ENCODE results near the gene TRABD2A.
A peak's percentile ranks its signal among the peaks of the same experiment; 100 is the strongest.
"Not testable (repeated sequence)": the region's sequence is repeated elsewhere in the genome, so short reads cannot be mapped to it uniquely, and the experiment has no call there.

TRABD2A gene

GRCh38 chr2:84879584-84880394 is 1.1 kb downstream of the TRABD2A start:
- DNase-seq (ENCODE audit: low spot score) = peak; percentile 25

- no peak for DNase-seq (ENCODE audit: low spot score)
These were observed 1.8 kb downstream of the TRABD2A start for GRCh38 chr2:84878896-84879583.

DNA sequence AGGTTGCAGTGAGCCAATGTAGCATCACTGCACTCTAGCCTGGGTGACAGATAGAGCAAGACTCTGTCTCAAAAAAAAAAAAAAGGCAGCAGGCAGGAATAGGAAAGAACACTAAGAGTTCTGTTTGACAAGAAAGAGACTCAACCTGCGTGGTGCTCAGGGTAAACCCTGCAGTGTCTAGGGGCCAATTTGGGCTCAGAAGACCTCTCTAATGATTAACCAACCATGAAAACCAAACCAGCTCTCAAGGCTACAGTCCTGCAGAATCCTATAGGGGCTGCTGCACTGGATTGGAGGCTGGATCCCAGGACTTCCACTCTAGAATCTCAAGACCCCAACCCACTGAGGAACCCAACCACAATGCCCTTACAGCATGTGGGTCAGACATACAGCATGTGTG is 2.4 kb downstream of the TRABD2A start:
- no peak for DNase-seq (ENCODE audit: low spot score)

DNA sequence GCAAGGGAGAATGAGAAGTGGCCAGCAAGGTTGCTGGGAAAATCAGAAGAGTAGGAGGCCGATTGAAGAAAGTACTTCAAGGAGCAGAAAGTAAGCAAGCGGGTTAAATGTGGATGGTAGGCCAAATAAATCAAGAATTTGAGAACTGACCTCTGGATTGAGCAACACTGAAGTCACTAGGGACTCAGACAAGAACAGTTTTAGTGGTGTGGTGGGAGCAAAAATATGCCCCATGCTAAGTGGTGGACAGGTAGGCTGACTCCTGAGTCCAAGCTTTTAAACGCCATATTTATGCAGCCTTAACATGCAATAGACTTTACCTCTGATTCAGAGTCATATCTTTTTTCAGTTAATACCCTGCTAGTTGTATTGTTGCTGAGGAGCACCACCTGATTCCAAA is 4.5 kb downstream of the TRABD2A start:
- DNase-seq (ENCODE audit: low spot score) = no peak

- not testable (repeated sequence) for DNase-seq (ENCODE audit: low spot score)
These were observed 5.3 kb downstream of the TRABD2A start for GRCh38 chr2:84875619-84876018.

DNA sequence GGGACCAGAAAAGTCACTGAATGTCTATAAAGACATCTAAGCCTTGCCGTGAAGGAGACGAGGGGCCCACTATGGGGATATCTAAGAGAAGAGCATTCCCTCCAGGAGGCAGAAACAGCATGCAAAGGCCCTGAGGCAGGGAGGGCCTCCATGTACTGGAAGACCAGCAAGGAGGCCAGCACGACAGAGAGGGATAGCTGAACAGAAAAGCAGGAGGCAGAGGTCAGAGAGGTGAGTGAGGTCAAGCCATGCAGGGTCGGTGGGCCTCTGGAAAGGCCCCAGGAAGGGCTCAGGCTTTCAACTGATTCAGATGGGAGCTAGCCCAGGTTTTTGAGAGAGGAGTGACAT is 5.7 kb downstream of the TRABD2A start:
- DNase-seq (ENCODE audit: low spot score) = no peak

DNA sequence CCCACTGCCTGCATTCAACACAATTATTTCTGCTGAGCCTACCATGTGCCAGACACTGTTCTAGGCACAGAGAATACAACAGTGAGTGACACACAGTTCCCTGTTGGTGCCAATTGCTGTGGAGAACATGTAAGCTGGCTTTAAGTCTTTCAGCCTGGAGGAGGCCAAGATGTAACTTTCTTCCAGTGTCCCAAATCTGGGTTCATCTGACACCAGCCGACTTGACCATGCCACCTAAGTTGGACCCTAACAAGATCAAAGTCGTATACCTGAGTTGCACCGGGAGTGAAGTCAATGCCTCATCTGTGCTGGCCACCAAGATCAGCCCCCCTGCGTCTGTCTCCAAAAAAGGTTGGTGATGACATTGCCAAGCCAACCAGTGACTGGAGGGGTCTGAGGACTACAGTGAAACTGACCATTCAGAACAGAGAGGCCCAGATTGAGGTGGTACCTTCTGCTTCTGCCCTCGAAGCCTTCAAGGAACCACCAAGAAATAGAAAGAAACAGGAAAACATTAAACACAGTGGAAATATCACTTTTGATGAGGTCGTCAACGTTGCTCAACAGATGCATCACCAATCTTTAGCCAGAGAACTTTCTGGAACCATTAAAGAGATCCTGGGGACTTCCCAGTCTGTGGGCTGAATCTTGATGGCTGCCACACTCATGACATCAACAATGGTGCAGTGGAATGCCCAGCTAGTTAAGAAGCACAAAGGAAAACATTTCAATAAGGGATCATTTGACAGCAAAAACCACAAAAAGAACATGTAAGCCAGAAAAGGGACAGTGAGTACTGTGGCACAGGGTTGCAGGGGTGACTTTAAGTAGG is 6.3 kb downstream of the TRABD2A start:
- DNase-seq (ENCODE audit: low spot score) = no peak

DNA sequence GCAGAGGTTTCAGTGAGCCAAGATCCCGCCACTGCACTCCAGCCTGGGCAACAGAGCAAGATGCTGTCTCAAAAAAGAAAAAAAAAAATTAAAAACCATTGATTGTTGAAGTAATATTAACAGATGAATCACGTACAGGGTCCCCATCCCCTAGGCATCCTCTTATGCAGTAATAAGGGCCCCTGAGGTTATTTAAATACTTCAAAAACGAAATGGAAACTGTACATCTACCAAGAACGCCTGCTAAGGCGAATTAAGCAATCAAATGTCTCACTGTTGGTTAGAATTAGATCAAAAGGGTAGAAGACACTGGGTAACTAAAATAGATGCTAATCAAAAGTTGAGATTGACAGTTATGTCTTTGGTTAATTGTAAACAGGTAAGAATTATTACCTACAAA is 7.5 kb downstream of the TRABD2A start:
- DNase-seq (ENCODE audit: low spot score) = no peak

GRCh38 chr2:84872691-84873090 is 8.2 kb downstream of the TRABD2A start:
- not testable (repeated sequence) for DNase-seq (ENCODE audit: low spot score)

- no peak for DNase-seq (ENCODE audit: low spot score)
These were observed 10.6 kb downstream of the TRABD2A start for GRCh38 chr2:84870306-84870705.

DNA sequence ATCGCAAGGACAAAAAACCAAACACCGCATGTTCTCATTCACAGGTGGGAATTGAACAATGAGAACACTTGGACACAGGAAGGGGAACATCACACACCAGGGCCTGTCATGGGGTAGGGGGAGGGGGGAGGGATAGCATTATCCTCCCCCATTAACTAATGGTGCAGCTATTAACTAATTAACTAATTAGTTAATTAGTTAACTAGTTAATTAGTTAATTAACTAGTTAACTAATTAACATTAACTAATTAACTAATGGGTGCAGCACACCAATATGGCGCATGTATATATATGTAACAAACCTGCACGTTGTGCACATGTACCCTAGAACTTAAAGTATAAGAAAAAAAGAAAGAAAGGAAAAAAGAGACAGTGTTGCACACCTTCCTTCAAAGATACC is 12.6 kb downstream of the TRABD2A start:
- DNase-seq (ENCODE audit: low spot score) = not testable (repeated sequence)

GRCh38 chr2:84866122-84866521 is 14.8 kb downstream of the TRABD2A start:
- no peak for DNase-seq (ENCODE audit: low spot score)

GRCh38 chr2:84865181-84865783 is 15.6 kb downstream of the TRABD2A start:
- DNase-seq (ENCODE audit: low spot score) = peak; percentile 63

DNA sequence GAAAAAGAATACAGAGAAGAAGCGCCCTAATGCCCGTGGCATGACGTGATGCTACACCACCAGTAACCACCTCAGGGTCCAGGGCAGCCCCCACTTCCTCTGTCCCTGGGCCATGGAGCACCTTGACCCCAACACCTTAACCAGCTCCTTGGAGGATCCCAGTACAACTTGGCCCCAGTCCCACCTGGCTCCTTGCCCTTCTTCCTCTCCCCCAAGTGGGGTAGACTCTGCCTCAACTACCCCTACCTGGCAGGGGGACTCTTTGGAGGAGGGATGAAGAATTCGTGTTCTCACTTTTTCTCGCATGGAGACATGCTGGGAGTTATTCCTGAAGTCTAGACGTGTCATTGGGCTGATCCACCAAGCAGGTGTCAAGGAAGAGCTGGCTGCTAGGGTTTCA is 18.9 kb downstream of the TRABD2A start:
- DNase-seq (ENCODE audit: low spot score) = no peak

DNA sequence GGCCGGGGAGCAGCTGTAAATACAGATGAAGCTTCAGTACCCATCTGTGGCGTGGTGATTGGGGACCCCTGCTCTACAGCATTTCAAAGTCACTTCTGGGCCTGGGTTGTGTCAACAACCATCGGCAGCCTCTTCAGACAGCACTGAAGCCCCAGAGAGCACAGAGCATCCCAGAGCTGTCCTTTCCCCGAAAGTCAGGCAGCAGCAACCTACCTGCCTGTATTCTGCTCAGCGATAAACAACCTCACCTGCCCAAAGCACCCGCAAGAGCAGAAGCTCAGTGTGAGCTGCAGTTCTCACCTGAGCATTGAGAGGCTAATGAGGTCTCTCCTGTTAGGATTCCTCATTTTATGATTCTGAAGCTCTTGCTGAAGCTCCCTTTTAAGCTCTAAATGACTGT is 19.3 kb downstream of the TRABD2A start:
- no peak for DNase-seq (ENCODE audit: low spot score)

DNA sequence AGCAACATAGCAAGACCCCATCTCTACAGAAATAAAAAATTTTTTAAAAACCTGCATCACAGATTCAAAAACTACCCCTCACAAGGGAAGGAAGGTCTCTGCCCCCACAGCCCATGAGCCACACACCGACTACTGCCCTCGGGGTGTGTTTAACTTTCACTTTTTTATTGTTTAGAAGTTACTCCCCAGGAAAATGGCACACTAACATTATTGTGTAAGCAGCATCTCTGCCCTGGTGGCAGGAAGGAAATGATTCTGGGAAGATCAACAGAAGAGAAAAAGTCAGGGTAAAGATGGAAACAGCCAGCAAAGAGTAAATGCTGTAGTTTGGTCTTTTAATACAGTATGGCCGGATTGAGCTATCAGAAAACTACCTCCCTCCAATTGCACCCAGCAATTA is 21.9 kb downstream of the TRABD2A start:
- peak; percentile 24 for DNase-seq (ENCODE audit: low spot score)

GRCh38 chr2:84858123-84858522 is 22.8 kb downstream of the TRABD2A start:
- no peak for DNase-seq (ENCODE audit: low spot score)

- no peak for DNase-seq (ENCODE audit: low spot score)
These were observed 23.3 kb downstream of the TRABD2A start for GRCh38 chr2:84857566-84857965.

DNA sequence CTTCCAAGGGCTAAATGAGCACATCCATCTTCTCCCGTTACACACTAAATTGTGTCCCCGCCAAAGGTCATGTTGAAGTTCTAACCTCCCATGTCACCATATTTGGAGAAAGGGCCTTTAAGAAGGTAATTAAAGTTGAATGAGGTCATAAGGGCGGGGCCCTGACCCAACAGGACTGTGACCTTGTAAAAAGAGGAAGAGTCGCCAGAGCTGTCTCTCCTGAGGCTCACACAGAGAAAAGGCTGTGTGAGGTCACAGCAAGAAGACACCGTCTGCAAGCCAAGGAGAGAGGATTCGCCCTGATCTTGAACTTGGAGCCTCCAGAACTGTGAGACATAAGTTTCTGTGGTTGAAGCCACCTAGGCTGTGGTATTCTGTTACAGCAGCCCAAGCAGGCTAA is 24.1 kb downstream of the TRABD2A start:
- peak; percentile 35 for DNase-seq (ENCODE audit: low spot score)

DNA sequence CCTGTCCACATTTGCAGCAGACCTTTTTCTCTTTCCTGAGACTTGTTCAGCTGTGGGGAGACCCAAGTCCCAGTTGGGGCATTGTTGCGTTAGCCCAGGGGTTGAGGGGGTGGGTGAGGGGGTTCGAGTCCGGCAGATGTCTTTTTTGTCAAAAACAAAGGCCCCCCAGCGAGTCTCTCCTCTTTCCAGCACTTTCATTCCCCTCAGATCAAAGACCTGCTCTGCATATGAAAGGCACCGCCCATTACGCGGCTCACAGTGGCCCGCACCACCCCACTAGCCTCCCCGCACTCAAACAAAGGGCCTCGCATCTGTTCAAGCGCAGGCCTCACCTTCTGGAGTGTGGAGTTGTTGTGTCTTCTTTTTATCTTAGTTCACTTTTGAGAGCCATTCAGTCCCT is 25.2 kb downstream of the TRABD2A start:
- peak; percentile 27 for DNase-seq (ENCODE audit: low spot score)

GRCh38 chr2:84854850-84855249 is 26.0 kb downstream of the TRABD2A start:
- DNase-seq (ENCODE audit: low spot score) = no peak

DNA sequence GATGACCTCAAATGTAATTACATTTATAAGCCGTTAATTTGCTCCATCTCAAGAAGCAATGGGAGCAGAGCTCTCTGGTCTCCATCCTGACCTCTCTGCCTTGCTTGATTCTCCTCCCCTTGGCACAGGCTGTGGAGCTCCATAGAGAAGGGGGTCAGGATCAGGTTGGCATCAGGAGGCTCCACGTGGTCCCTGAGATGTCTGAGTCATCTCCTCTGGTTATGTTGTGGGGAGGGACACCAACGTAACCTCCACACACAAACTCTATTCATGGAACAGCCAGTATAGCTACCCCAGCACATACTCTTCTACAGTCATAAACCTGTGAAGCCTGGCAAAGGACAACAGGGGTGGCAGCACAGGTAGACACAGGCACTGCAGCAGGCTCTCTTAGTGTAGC is 29.0 kb downstream of the TRABD2A start:
- DNase-seq (ENCODE audit: low spot score) = no peak
